GM21515 (cell line): ENCODE results near the gene CDK2.
"Not testable (repeated sequence)": the region's sequence is repeated elsewhere in the genome, so short reads cannot be mapped to it uniquely, and the experiment has no call there.

Experiments used
- ATAC-seq: cut with Tn5 transposase; IDR thresholded peaks from one replicate; pipeline ENCODE4 v1.9.1; 2021; ENCODE audit not compliant: unreplicated experiment

CDK2 gene

DNA sequence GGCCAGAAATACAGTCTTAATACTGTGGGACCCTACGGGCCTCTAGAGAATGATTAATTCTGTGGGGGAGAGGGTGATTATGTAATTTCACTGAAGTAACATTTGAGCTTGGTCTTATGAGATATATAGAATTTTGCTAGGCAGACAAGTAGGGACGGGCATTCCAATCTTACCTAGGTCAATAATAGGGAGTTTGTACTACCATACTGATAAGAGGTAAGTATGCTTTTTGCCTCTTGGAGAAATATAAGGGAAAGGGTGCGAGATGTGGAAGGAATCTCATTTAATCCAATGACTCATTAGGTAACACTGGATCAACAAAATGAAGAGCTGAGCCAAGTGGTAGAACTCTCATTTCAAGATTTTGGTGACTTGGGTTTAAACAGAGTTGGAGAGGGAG is 12.4 kb downstream of the CDK2 start:
- no peak for ATAC-seq

DNA sequence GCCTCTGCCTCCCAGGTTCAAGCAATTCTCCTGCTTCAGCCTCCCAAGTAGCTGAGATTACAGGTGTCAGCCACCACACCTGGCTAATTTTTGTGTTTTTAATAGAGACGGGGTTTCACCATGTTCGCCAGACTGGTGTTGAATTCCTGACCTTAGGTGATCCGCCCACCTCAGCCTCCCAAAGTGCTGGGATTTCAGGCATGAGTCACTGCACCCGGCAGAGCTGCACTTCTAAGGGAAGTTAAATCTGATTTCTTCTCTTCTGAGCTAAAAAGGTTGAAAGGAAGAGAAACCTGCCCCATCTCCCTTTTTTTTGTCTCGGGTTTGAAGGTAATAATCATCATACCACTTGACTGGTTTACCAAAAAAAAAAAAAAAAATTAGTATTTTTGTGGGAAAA is 15.3 kb downstream of the CDK2 start:
- ATAC-seq = not testable (repeated sequence)

DNA sequence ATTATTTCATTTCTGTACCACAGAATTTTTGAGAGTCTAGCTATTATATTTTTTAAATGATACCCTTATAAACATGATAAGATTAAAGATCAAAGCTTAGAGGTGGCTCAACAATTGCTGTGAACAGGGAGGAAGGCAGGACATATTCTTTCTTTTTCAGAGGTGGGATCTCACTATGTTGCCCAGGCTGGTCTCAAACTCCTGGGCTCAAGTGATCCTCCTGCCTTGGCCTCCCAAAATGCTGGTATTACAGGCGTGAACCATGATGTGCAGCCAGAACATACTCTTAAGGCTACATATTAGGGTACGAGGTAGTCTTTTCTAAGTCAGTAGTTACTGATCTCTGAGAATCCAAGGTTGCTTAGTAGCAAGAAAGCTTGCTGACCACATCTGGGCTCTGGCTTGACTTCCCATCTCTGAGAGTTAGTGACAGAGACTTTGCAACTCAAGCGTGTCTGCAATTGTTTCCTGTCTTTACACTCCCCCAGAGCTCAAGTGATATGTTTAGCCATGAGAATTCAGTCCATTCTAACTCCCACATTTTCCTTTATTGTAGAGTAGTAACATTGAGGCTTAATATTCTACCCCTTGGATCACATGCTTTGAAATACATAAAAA is 15.8 kb downstream of the CDK2 start:
- ATAC-seq = peak; percentile 71

DNA sequence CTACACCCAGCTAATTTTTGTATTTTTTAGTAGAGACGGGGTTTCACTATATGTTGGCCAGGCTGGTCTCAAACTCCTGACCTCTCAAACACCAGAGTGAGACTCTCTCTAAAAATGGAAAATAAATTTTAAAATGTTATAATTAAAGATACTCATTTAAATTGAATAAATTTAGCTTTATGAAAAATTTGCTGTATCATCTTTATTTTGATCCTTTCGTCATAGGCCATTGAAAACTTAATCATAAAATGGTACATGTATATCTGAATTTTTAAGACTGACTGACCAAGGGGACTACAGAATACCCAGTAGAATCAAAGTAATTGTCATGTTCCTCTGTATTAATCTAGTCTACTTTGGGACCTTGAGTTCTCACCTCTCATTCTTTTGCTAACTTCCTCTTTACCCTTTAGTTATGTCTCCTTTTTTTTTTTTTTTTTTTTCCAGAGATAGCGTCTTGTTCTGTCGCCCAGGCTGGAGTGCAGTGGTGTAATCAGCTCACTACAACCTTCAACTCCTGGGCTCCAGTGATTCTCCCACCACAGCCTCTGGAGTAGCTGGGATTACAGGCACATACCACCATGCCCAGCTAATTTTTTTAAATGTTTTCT is 16.7 kb downstream of the CDK2 start:
- no peak for ATAC-seq

DNA sequence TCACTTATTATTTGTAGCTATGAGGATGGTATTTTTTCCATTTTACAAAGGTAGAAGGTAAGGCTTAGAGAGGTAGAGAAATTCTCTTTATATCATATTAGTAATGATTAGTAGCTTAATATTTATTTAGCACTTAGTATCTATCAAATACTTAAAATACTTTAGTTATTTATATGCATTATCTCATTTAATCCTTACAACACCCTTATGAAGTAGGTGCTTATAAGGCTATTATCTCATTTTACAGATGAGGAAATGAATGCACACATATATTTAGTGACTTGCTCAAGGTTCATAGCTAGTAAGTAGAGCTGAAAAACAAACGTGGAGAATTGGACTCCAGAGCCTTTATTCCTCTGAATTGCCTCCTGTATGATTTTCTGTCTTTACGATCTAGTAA is 18.2 kb downstream of the CDK2 start:
- no peak for ATAC-seq

DNA sequence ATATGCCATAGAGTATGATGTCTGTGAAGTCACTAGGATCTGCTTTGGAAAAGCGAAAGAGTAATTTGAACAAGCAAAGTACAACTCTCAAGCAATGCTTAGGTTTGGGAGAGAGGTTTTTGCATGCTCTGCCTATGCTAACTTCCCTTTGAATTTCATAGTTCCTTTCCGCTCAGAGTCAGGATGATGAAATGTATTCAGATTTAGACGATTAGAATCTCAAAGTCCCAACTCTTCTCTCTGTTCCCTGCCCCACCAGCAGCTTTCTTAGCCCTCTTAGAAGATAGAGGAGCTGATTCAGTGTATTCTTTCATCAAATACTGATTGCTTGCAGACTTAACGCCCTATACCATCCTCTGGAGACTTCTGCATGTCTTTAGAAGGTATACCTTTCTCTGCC is 18.7 kb downstream of the CDK2 start:
- ATAC-seq = no peak

DNA sequence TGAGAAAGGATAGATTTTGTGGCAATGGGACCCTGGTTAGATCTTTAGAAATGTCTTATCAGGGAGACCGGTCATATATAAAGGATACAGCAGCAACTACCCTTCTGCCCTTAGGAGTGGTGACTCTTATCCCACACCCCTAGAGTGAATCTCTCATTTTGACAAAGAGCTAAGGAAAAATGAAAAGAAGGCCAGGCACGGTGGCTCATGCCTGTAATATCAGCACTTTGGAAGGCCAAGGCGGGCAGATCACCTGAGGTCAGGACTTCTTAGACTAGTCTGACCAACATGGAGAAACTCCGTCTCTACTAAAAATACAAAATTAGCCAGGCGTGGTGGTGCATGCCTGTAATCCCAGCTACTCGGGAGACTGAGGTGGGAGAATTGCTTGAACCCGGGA is 19.3 kb downstream of the CDK2 start:
- ATAC-seq = not testable (repeated sequence)

DNA sequence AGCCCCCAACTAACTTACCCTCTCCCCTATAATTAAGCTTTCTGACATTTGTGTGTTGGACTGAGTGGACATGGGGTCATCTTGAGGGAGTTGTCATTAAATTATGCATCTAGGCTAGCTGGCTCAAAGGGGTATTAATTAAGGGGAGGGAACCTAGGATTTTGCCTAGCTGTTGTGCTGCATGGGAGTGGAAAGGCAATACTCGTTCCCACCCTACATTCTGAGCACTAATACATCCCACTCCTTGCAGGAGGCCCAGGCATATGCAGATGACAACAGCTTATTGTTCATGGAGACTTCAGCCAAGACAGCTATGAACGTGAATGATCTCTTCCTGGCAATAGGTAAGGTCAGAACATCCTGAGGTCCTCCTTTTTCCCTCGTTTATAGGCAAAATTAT is 24.5 kb downstream of the CDK2 start:
- no peak for ATAC-seq

DNA sequence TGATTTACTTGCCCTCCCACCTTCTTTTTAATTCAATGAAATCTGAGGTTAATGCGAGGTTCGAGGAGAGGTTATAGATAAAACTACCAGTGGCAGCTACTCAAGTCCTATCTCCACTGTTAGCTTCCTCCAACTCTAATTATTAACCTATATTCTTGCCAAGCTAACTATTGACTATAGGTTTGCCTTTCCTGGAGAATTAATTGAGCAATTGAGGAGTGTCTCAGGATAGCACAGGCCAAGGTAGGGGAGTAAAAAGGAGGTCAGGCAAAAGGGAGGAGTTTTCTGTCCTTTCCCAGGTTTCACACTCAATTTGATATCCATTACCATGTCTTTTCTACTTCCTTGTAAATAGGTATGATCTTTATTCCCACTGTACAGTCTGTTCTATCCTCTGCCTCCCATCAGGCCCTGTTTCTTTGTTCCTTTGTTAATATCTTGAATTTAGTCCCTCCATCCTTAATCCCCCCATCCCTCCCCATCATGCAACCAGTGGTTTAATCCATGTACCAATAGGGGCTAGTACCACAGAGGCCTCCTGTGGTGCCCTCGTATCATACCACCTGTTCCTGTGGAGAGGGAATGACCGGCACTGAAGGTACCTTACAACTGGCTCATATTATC is 26.7 kb downstream of the CDK2 start:
- ATAC-seq = no peak

DNA sequence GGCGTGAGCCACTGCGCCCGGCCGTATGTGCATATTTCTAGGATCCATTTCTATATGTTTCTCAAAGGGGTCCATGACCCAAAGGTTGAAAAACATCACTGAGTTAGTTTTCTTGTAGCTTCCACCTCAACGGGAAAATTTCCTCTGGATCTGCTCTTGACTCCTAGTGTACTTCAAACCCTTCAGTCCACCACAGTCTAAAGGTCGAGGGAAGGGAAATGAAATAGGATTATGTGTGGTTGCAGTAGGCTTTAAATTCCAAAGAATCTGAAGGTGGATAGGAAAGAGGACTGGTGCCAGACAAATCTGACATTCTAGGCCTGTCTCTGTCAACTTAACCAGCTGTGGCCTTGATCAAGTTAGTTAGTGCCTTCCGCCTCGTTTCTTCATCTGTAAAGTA is 28.7 kb downstream of the CDK2 start:
- no peak for ATAC-seq

DNA sequence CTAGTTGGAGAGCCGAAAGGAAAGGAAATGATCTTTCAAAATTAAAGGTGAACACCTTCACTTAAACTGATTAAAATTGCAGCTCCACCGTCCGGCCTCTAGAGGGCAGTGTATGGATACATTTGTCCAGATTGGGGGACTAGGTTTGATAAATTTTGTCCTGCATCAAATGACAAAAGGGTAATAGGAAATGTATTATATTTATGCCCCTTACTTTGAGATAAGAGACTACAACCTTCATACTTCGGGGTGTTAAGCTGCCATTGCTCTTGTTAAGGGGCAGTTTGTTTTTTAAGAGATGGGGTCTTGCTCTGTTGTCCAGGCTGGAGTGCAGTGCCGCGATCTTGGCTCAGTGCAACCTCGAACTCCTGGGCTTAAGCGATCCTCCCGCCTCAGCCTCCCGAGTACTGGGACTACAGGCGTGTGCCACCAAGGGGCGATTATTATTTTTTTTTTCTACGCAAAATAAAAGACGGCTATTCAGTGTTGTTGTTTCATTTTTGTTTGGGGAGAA is 29.6 kb downstream of the CDK2 start:
- no peak for ATAC-seq

DNA sequence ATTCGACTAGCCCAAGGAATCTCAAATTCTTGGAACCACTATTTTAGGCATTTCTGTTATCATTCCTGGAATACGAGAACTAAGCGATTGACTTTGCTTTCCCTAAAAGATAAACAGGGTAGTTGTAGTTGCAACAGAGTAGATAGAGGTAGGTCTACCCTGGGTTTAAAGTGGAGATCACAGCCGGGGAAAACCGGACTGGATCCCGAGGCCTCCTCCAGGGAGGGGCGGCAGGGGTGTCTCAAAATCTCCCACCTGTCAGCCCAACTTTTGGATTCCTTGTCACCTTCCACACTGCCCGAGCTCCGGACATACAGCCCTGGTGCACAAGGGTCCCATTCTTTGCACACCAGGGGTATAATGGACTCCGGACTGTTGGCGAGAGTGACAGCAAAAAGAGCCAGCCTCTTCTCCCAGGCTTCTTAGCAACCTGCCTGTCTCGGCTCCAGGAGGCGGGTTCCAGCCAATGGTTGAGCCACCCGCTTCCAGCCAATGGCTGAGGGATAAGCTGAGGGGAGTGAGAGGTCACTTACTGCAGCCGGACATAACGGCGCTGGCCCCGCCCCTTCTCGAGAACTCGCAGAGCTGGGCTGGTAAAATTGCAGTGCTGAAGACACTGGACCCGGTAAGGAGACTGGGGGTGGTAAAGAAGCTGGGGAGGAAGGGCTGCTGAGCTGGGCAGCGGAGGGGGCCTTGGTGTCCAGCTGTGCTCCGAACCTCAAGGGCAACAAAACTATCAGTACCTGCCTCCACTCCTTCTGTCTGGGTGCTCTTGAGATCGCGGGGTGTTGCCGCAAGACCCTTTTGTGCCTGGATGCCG is 30.3 kb downstream of the CDK2 start, which contains the start of gene SUOX:
Gene SUOX (plus strand): TSS at position 562 of the 820 bp plus-strand sequence. CDS start 4,946 bp downstream, outside the sequence.
- peak; percentile 98 for ATAC-seq

DNA sequence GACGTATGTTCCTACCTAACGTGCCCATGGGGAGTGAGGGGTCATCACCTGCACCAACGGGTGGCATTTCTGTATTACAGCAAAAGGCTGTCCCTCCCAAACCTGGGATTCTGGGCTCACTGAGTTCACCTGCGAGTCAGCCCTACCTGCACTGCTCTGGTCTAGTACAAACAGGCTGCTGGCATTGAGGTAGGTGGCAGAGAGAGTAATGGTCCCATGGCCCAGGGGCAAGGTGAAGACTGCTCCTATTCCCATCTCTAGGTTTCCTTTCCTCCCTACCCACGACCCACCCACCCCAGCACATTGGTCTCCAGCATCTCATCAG is 30.9 kb downstream of the CDK2 start:
- no peak for ATAC-seq

DNA sequence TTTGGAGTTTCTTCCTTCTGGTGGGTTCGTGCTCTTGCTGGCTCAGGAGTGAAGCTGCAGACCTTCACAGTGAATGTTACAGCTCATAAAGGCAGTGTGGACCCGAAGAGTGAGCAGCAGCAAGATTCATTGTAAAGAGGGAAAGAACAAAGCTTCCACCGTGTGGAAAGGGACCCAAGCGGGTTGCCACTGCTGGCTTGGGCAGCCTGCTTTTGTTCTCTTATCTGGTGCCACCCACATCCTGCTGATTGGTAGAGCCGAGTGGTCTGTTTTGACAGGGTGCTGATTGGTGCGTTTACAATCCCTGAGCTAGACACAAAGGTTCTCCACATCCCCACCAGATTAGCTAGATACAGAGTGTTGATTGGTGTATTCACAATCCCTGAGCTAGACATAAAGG is 32.9 kb downstream of the CDK2 start:
- not testable (repeated sequence) for ATAC-seq

DNA sequence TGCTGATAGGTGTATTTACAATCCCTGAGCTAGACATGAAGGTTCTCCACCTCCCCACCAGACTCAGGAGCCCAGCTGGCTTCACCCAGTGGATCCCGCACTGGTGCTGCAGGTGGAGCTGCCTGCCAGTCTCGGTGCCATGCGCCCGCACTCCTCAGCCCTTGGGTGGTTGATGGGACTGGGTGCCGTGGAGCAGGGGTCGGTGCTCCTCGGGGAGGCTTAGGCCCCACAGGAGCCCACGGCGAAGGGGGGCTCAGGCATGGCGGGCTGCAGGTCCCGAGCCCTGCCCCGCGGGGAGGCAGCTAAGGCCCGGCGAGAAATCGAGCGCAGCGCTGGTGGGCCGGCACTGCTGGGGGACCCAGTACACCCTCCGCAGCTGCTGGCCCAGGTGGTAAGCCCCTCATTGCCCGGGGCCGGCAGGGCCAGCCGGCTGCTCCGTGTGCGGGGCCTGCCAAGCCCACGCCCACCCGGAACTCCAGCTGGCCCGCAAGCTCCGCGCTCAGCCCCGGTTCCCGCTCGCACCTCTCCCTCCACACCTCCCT is 33.4 kb downstream of the CDK2 start:
- ATAC-seq = not testable (repeated sequence)

DNA sequence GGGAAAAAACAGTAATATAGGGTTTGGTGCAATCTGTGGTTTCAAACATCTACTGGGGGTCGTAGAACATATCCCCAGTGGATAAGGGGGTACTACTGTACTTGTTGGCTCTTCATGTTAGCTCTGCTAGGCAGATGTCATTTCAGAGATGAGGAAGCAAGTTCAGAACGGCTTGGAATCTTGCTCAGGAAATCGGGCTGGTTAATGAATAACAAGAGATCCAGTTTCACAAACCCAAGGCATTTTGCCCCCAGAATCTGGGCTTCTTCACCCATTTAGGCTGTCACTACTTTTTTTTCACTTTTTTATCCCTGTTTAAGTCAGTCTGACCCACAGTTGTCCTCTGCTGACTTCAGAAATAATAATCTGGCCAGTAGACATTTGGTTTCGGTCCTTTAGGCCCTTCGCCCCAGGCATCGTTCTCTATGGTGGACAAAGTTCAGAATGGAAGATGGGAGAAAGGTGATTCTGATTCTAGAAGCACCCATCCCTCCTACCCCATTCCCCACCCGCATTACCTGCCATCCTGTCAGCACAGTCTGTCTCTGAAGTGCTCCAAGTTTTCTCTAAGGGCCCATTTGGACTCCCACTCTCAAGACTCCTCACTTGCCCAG is 35.0 kb downstream of the CDK2 start:
- ATAC-seq = no peak

DNA sequence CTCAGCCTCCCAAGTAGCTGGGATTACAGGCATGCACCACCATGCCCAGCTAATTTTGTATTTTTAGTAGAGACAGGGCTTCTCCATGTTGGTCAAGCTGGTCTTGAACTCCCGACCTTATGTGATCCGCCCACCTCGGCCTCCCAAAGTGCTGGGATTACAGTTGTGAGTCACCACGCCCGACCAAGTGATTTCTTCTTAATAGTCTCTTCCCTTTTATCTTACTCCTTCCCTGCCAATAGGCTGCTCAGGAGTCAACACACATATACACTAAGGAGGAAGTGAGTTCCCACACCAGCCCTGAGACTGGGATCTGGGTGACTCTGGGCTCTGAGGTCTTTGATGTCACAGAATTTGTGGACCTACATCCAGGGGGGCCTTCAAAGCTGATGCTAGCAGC is 36.7 kb downstream of the CDK2 start:
- ATAC-seq = not testable (repeated sequence)

DNA sequence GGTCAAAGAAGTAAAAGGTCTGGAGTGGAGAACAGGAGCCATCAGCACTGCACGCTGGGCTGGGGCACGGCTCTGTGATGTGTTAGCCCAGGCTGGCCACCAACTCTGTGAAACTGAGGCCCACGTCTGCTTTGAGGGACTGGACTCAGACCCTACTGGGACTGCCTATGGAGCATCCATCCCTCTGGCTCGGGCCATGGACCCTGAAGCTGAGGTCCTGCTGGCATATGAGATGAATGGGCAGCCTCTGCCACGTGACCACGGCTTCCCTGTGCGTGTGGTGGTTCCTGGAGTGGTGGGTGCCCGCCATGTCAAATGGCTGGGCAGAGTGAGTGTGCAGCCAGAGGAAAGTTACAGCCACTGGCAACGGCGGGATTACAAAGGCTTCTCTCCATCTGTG is 37.6 kb downstream of the CDK2 start:
- ATAC-seq = no peak

DNA sequence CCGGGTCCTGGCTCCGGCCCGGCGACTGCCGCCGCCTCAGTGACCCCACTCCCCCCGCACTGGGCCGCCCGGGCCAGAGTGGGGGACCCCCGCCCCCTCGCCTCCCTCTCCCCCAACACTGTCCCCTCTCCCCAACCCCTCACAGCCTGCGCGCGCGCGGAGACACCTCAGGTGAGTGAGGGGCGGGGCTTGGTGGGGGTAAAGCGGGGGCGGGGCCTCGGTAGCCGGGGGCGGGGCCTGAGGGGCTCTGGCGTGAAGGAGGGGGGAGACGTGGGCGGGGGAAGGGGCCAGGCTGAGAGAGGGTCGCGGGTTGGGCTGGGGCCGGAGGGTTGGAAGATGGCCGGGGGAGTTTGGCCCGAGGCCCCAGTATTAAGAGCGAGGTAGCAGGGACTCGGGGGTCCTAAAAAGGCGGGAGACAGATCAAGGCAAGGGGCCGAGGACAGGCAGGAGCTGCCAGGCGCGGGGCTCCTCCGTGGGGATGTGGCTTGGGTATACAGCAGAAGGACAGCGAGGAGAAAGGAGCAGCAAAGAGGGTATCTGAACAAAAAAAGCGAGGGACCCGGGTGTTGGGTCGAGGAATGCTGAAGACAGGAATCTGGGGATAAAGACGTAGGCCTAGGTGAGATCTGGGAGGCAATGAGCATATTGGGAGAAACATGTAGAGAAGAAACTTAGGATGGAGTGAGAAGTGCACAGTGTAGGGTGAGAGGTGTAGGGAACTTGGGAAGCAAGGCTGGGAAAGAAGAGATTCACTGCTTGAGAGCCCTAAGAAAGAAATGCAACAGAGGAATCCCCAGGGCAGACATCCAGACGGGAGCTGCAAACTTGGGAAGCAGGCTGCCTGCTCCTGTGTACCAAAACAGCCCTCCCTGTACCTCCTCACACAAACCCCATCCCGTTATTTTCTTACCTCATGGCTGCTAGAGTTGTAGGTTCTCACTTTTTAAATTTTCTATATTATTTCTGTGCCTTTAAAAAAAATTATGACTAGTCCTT is 41.2 kb downstream of the CDK2 start:
- ATAC-seq = peak; percentile 46

DNA sequence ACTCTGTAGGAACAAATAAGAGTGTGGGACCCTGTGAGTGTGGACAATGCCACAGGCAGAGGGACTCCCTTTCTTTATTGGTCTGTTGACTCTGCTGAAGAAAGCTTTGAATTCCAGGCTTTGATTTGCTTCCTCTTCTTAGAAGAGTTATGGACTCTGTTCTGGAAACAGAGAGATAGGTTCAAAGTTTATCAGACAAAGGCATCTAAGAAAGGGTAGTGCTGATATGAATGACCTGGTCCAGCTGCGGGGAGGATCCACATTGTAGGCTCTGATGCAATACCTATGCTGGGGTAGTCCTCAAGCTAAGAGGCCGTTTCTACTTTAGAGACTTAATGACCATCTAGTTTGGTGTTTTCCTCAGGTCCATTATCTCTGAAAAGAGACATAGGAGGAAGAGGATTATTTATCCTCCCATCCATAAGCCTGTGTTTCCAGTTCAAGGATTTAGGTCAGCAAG is 43.5 kb downstream of the CDK2 start:
- no peak for ATAC-seq
